H9 (cell line): ENCODE measurements around the gene CHAF1A. TPM values are rescaled to one million over a fixed set of nuclear protein-coding genes. Genes with fewer than 3 reads are reported as not detected.
A peak's percentile ranks its signal among the peaks of the same experiment; 100 is the strongest.

Experiments used
- DNase-seq: peaks from one replicate; pipeline ENCODE4 v3.0.0-alpha.2; 2017
- H2AFZ ChIP-seq: one replicate; pipeline ENCODE4 v1.6.1; 2013; ENCODE audit warnings: mild to moderate bottlenecking, low read length, control low read depth, moderate library complexity
- H2AK5ac ChIP-seq: 2 replicates; pipeline ENCODE4 v1.6.1; 2013; ENCODE audit warnings: low read length, control low read depth, mixed read lengths; ENCODE audit not compliant: insufficient read length
- H2BK120ac ChIP-seq: one replicate; pipeline ENCODE4 v1.6.1; 2013; ENCODE audit warnings: low read depth, mild to moderate bottlenecking, low read length, control low read depth, inconsistent platforms; ENCODE audit not compliant: poor library complexity, severe bottlenecking
- H2BK12ac ChIP-seq: 2 replicates; pipeline ENCODE4 v1.6.1; 2013; ENCODE audit warnings: low read length, control low read depth, mixed read lengths, low read depth; ENCODE audit not compliant: insufficient read length
- H2BK15ac ChIP-seq: 2 replicates; pipeline ENCODE4 v1.6.1; 2013; ENCODE audit warnings: low read depth, low read length, control low read depth
- H2BK20ac ChIP-seq: one replicate; pipeline ENCODE4 v1.6.1; 2013; ENCODE audit warnings: low read depth, mild to moderate bottlenecking, low read length, control low read depth, inconsistent platforms; ENCODE audit not compliant: poor library complexity, severe bottlenecking
- H2BK5ac ChIP-seq: 2 replicates; pipeline ENCODE4 v1.6.1; 2013; ENCODE audit warnings: low read length, control low read depth, mixed read lengths; ENCODE audit not compliant: insufficient read length
- H3K14ac ChIP-seq: 2 replicates; pipeline ENCODE4 v1.6.1; 2013; ENCODE audit warnings: low read length, control low read depth; ENCODE audit not compliant: insufficient read depth
- H3K18ac ChIP-seq: 2 replicates; pipeline ENCODE4 v1.6.1; 2013; ENCODE audit warnings: low read depth, mild to moderate bottlenecking, mixed read lengths, low read length, control low read depth; ENCODE audit not compliant: insufficient read length
- H3K23ac ChIP-seq: 2 replicates; pipeline ENCODE4 v1.6.1; 2013; ENCODE audit warnings: low read length, control low read depth, mixed read lengths, low read depth; ENCODE audit not compliant: insufficient read length
- H3K23me2 ChIP-seq: 2 replicates; pipeline ENCODE4 v1.6.1; 2013; ENCODE audit warnings: low read depth, mild to moderate bottlenecking, mixed read lengths, low read length, control low read depth; ENCODE audit not compliant: insufficient read length, poor library complexity, severe bottlenecking
- H3K27ac ChIP-seq: 2 replicates; pipeline ENCODE4 v1.5.1; 2013; ENCODE audit warnings: low read length, control low read depth, mixed read lengths, low read depth; ENCODE audit not compliant: insufficient read length
- H3K27me3 ChIP-seq: 2 replicates; pipeline ENCODE4 v1.6.1; 2013; ENCODE audit warnings: low read length, control low read depth, inconsistent platforms; ENCODE audit not compliant: insufficient read depth
- H3K4ac ChIP-seq: 2 replicates; pipeline ENCODE4 v1.6.1; 2013; ENCODE audit warnings: low read depth, mild to moderate bottlenecking, control low read depth, inconsistent platforms, low read length, moderate library complexity
- H3K4me1 ChIP-seq: 2 replicates; pipeline ENCODE4 v1.6.1; 2013; ENCODE audit warnings: low read length, control low read depth, inconsistent platforms; ENCODE audit not compliant: insufficient read depth
- H3K4me2 ChIP-seq: 2 replicates; pipeline ENCODE4 v1.6.1; 2013; ENCODE audit warnings: low read length, control low read depth, mixed read lengths; ENCODE audit not compliant: insufficient read length, insufficient read depth
- H3K56ac ChIP-seq: 2 replicates; pipeline ENCODE4 v1.6.1; 2013; ENCODE audit warnings: low read depth, mild to moderate bottlenecking, mixed read lengths, low read length, control low read depth; ENCODE audit not compliant: insufficient read length
- H3K79me1 ChIP-seq: 2 replicates; pipeline ENCODE4 v1.6.1; 2013; ENCODE audit warnings: low read depth, mild to moderate bottlenecking, moderate library complexity, low read length, control low read depth, inconsistent platforms; ENCODE audit not compliant: insufficient read depth, poor library complexity, severe bottlenecking
- H3K79me2 ChIP-seq: 2 replicates; pipeline ENCODE4 v1.6.1; 2013; ENCODE audit warnings: low read length, control low read depth, inconsistent platforms; ENCODE audit not compliant: insufficient read depth
- H3K9ac ChIP-seq: 2 replicates; pipeline ENCODE4 v1.6.1; 2013; ENCODE audit warnings: low read length, control low read depth, mixed read lengths; ENCODE audit not compliant: insufficient read length; ENCODE audit errors: extremely low read depth
- H3K9me3 ChIP-seq: one replicate; pipeline ENCODE4 v1.6.1; 2013; ENCODE audit warnings: low read depth, low read length, inconsistent platforms; ENCODE audit not compliant: control insufficient read depth
- H3T11ph ChIP-seq: one replicate; pipeline ENCODE4 v1.6.1; 2013; ENCODE audit warnings: mild to moderate bottlenecking, low read length, control low read depth, inconsistent platforms
- H4K20me1 ChIP-seq: one replicate; pipeline ENCODE4 v1.6.1; 2013; ENCODE audit not compliant: control insufficient read depth, insufficient read length, insufficient read depth
- H4K5ac ChIP-seq: 2 replicates; pipeline ENCODE4 v1.6.1; 2013; ENCODE audit warnings: low read depth, mild to moderate bottlenecking, mixed read lengths, low read length, control low read depth; ENCODE audit not compliant: insufficient read length
- H4K8ac ChIP-seq: replicated peaks from 2 replicates; pipeline ENCODE4 v1.6.1; 2013; ENCODE audit warnings: low read length, control low read depth, mixed read lengths, low read depth; ENCODE audit not compliant: insufficient read length
- H4K91ac ChIP-seq: 2 replicates; pipeline ENCODE4 v1.6.1; 2013; ENCODE audit warnings: low read depth, mild to moderate bottlenecking, moderate library complexity, mixed read lengths, low read length, control low read depth; ENCODE audit not compliant: insufficient read length
- H3K27ac Mint-ChIP-seq, 3 experiments: 2 replicates in 2 of 3; 3 replicates in 1 of 3; pipeline ENCODE4 v1.8.0; 2020 to 2021; ENCODE audit warnings: mixed read lengths in 3 of 3, mild to moderate bottlenecking in 1 of 3, moderate library complexity in 1 of 3
- H3K27me3 Mint-ChIP-seq: 2 replicates; pipeline ENCODE4 v1.8.0; 2021; ENCODE audit warnings: low read depth, mild to moderate bottlenecking, moderate library complexity, mixed read lengths
- H3K36me3 Mint-ChIP-seq, 3 experiments: 2 replicates in 2 of 3; 3 replicates in 1 of 3; pipeline ENCODE4 v1.8.0; 2020 to 2021; ENCODE audit warnings: low read depth in 3 of 3, mixed read lengths in 3 of 3; ENCODE audit not compliant: insufficient read depth in 1 of 3
- H3K4me1 Mint-ChIP-seq, 2 experiments: 2 replicates each; pipeline ENCODE4 v1.8.0; 2020; ENCODE audit warnings: mixed read lengths in 2 of 2
- H3K4me3 Mint-ChIP-seq, 2 experiments: 2 replicates in 1 of 2; 3 replicates in 1 of 2; pipeline ENCODE4 v1.8.0; 2020 to 2021; ENCODE audit warnings: mild to moderate bottlenecking in 2 of 2, mixed read lengths in 2 of 2, moderate library complexity in 1 of 2
- H3K9me3 Mint-ChIP-seq, 2 experiments: 2 replicates in 1 of 2; 3 replicates in 1 of 2; pipeline ENCODE4 v1.8.0; 2020; ENCODE audit warnings: mild to moderate bottlenecking in 2 of 2, mixed read lengths in 2 of 2, moderate library complexity in 1 of 2
- CTCF ChIP-seq: fragments of 200-600 bp; sonication (generic); conservative IDR thresholded peaks from 3 replicates; pipeline ENCODE4 v1.8.0; 2021; ENCODE audit warnings: antibody characterized with exemption, mild to moderate bottlenecking
- WGBS: extraction: QIAGEN DNeasy Blood & Tissue Kit; methylation state at CpG from one replicate; pipeline ENCODE4 v1.1.7; 2013; ENCODE audit warnings: missing lambda C conversion rate, low lambda C conversion rate, mixed read lengths; ENCODE audit not compliant: insufficient read length; ENCODE audit errors: extremely low coverage; 5-methylcytosine and 5-hydroxymethylcytosine counted together
- total RNA-seq: library from RNA; stranded (reverse); gene quantifications from 2 replicates; pipeline ENCODE4 v1.2.1, GENCODE V29; 2021

CHAF1A gene
- total RNA-seq, 1 experiment from 2014 or later: 143 TPM

GRCh38 chr19:4409123-4409933, 6.9 kb downstream of the CHAF1A start:
- H3K79me2 ChIP-seq: peaks cover 44% of the 10 kb centered on the region; the same call in 1 of the 2 replicates

More at GRCh38 chr19:4409123-4409933, 6.9 kb downstream of the CHAF1A start:
- Histone ChIP-seq H4K5ac (no peak overlapping the region), H3K14ac (no peak overlapping the region), H2BK12ac (no peak overlapping the region), H3K4ac (no peak overlapping the region), H2AK5ac (no peak overlapping the region), H4K91ac (peak overlapping the region; percentile 2), H3K23me2 (no peaks in the 10 kb centered on the region), H2BK15ac (no peak overlapping the region), H3K23ac (no peak overlapping the region), H4K20me1 (no peaks in the 10 kb centered on the region), H3K27me3 (no peaks in the 10 kb centered on the region), H2BK5ac (peak overlapping the region; percentile 34), H2BK120ac (no peak overlapping the region), H2AFZ (no peak overlapping the region), H3K18ac (peak overlapping the region; percentile 59), H3K4me1 (peaks cover 9% of the 10 kb centered on the region; the same call in 1 of the 2 replicates), H2BK20ac (no peak overlapping the region), H4K8ac (no peak overlapping the region), H3K4me2 (peak overlapping the region; percentile 4), H3K27ac (peak overlapping the region; percentile 95), H3K9me3 (no peaks in the 10 kb centered on the region), H3K9ac (peak overlapping the region; percentile 21), H3K79me1 (peaks cover 4% of the 10 kb centered on the region), H3T11ph (no peak overlapping the region), H3K56ac (no peak overlapping the region)
- no CpG with 5 or more reads among the region's 23 CpGs for WGBS
- H3K36me3 Mint-ChIP-seq: peaks cover 51 to 91% (median 91%) of the 10 kb centered on the region in 3 experiments
- peak overlapping the region; percentile 53 to 75 for H3K4me3 Mint-ChIP-seq
- H3K9me3 Mint-ChIP-seq: no peaks in the 10 kb centered on the region
- peak; percentile 92 for DNase-seq
- H3K4me1 Mint-ChIP-seq: peaks cover 55 to 65% of the 10 kb centered on the region in 2 experiments
- TF ChIP-seq CTCF: no peak
- no peaks in the 10 kb centered on the region for H3K27me3 Mint-ChIP-seq
- peak overlapping the region; percentile 97 to 99 (median 99) for H3K27ac Mint-ChIP-seq
